HCT116 (cell line): Measurements from ENCODE around the gene NEK11. TPM values are rescaled to one million over a fixed set of nuclear protein-coding genes. Genes with fewer than 3 reads are reported as not detected.

Experiments
- ATAC-seq: fragments of 200-7000 bp; cut with Tn5 transposase; 2 replicates; pipeline ENCODE4 v1.9.1; 2020; ENCODE audit warnings: mild to moderate bottlenecking, moderate library complexity
- BruUV-seq: library from RNA; stranded (reverse); fragments of 400-500 nt; replicated peaks from 2 replicates; lab custom pipeline; 2021; lab: Mats Ljungman, UMichigan
- CTCF ChIA-PET: fragments of 300-600 bp; sonication (Branson Sonifier 250); formaldehyde crosslinking; loops from one replicate; lab custom pipeline; 2021; ENCODE audit warnings: antibody characterized with exemption; lab: Charles Lee
- POLR2A ChIA-PET: fragments of 300-600, 350-600 bp; sonication (Branson Sonifier 250); formaldehyde crosslinking; loops from one replicate; lab custom pipeline; 2021; ENCODE audit warnings: antibody characterized with exemption; lab: Charles Lee
- RAD21 ChIA-PET, 2 experiments: fragments of 300-600 bp; sonication (Branson Sonifier 250); formaldehyde crosslinking; loops; one replicate each; lab custom pipeline; 2023; ENCODE audit warnings: low total read pairs in 2 of 2; ENCODE audit not compliant: uncharacterized antibody in 2 of 2, unreplicated experiment in 2 of 2, low non-redundant PET in 1 of 2; lab: Charles Lee
- DNase-seq: peaks from one replicate; pipeline ENCODE4 v3.0.0-alpha.2; 2010; ENCODE audit warnings: low read depth, low spot score
- H2AFZ ChIP-seq: fragments of 200-600 bp; shearing (Covaris generic), sonication (generic); 2 replicates; pipeline ENCODE4 v1.6.1; 2017; ENCODE audit warnings: low read depth, mixed run types, mixed read lengths, antibody characterized with exemption, low read length; ENCODE audit not compliant: poor library complexity, severe bottlenecking
- H3K27ac ChIP-seq: 2 replicates; pipeline ENCODE4 v1.5.1; 2012; ENCODE audit warnings: low read depth, low read length
- H3K27me3 ChIP-seq: fragments of 200-600 bp; sonication (generic); 2 replicates; pipeline ENCODE4 v1.6.1; 2016; ENCODE audit warnings: mixed run types, low read length, mixed read lengths; ENCODE audit not compliant: insufficient read depth
- H3K36me3 ChIP-seq, 2 experiments: fragments of 200-500 bp in 1 of 2; fragments of 200-600 bp in 1 of 2; sonication (Bioruptor generic) in 1 of 2; sonication (generic) in 1 of 2; 2 replicates each; pipeline versions ENCODE4 v1.5.1 to v1.6.1; 2014 to 2016; ENCODE audit warnings: low read length in 2 of 2, inconsistent platforms in 1 of 2, mixed read lengths in 1 of 2, mixed run types in 1 of 2; ENCODE audit not compliant: insufficient read depth in 2 of 2, control insufficient read depth in 1 of 2
- H3K4me1 ChIP-seq, 2 experiments: fragments of 200-600 bp in 1 of 2; sonication (generic) in 1 of 2; 2 replicates each; pipeline versions ENCODE4 v1.5.1 to v1.6.1; 2012 to 2017; ENCODE audit warnings: low read length in 2 of 2, inconsistent platforms in 1 of 2, mild to moderate bottlenecking in 1 of 2, mixed read lengths in 1 of 2, mixed run types in 1 of 2, moderate library complexity in 1 of 2; ENCODE audit not compliant: insufficient read depth in 2 of 2, control insufficient read depth in 1 of 2
- H3K4me2 ChIP-seq: fragments of 200-600 bp; sonication (generic); 2 replicates; pipeline ENCODE4 v1.6.1; 2017; ENCODE audit warnings: mixed run types, low read length, mixed read lengths
- H3K4me3 ChIP-seq, 2 experiments: fragments of 200-600 bp in 1 of 2; sonication (generic) in 1 of 2; replicated peaks in 1 of 2; 2 replicates each; pipeline ENCODE4 v1.5.1; 2011 to 2016; ENCODE audit warnings: low read length in 2 of 2, control low read depth in 1 of 2, low read depth in 1 of 2, mild to moderate bottlenecking in 1 of 2, mixed read lengths in 1 of 2, mixed run types in 1 of 2
- H3K79me2 ChIP-seq: fragments of 200-600 bp; sonication (generic); 2 replicates; pipeline ENCODE4 v1.6.1; 2017; ENCODE audit warnings: mild to moderate bottlenecking, mixed run types, low read length, moderate library complexity, mixed read lengths; ENCODE audit not compliant: insufficient read depth
- H3K9ac ChIP-seq: fragments of 200-600 bp; sonication (generic); 2 replicates; pipeline ENCODE4 v1.6.1; 2016; ENCODE audit warnings: low read length, mixed read lengths
- H3K9me2 ChIP-seq: fragments of 200-600 bp; sonication (generic), shearing (Covaris generic); 2 replicates; pipeline ENCODE4 v1.6.1; 2017; ENCODE audit warnings: mixed run types, mild to moderate bottlenecking, moderate library complexity; ENCODE audit not compliant: insufficient read depth
- H3K9me3 ChIP-seq, 2 experiments: fragments of 200-500 bp in 1 of 2; fragments of 200-600 bp in 1 of 2; sonication (Bioruptor generic) in 1 of 2; sonication (generic) in 1 of 2; 2 replicates each; pipeline ENCODE4 v1.6.1; 2014 to 2017; ENCODE audit warnings: low read length in 2 of 2, mixed read lengths in 2 of 2, inconsistent platforms in 1 of 2, low read depth in 1 of 2, mild to moderate bottlenecking in 1 of 2, mixed run types in 1 of 2, moderate library complexity in 1 of 2; ENCODE audit not compliant: control insufficient read depth in 1 of 2, insufficient read depth in 1 of 2
- H4K20me1 ChIP-seq: fragments of 200-600 bp; sonication (generic), shearing (Covaris generic); 2 replicates; pipeline ENCODE4 v1.6.1; 2017; ENCODE audit warnings: mixed run types, mild to moderate bottlenecking, moderate library complexity; ENCODE audit not compliant: insufficient read depth
- ATF3 ChIP-seq: IDR thresholded peaks from 2 replicates; pipeline ENCODE4 v1.6.1; 2012
- EGR1 ChIP-seq: IDR thresholded peaks from 2 replicates; pipeline ENCODE4 v1.6.1; 2012; ENCODE audit warnings: low read depth
- EZH2phosphoT487 ChIP-seq: fragments of 200-600 bp; IDR thresholded peaks from 2 replicates; pipeline ENCODE4 v1.6.1; 2018; ENCODE audit warnings: antibody characterized with exemption, borderline replicate concordance
- JUND ChIP-seq: IDR thresholded peaks from 2 replicates; pipeline ENCODE4 v1.6.1; 2012
- POLR2A ChIP-seq: IDR thresholded peaks from 2 replicates; pipeline ENCODE4 v1.7.0; 2011; ENCODE audit warnings: borderline replicate concordance; ENCODE audit not compliant: insufficient read depth, insufficient read length; ENCODE audit errors: extremely low read depth
- POLR2AphosphoS5 ChIP-seq: IDR thresholded peaks from 2 replicates; pipeline ENCODE4 v1.6.1; 2011; ENCODE audit warnings: mild to moderate bottlenecking, low read depth, low read length, moderate library complexity
- REST ChIP-seq: IDR thresholded peaks from 2 replicates; pipeline ENCODE4 v1.6.1; 2012; ENCODE audit warnings: low read depth
- SRF ChIP-seq: IDR thresholded peaks from 2 replicates; pipeline ENCODE4 v1.6.1; 2012; ENCODE audit warnings: low read depth
- TCF7L2 ChIP-seq: IDR thresholded peaks from 2 replicates; pipeline ENCODE4 v1.7.0; 2011; ENCODE audit warnings: borderline replicate concordance, inconsistent platforms; ENCODE audit not compliant: insufficient read depth, insufficient read length; ENCODE audit errors: extremely low read depth
- ZBTB33 ChIP-seq: IDR thresholded peaks from 2 replicates; pipeline ENCODE4 v1.6.1; 2011; ENCODE audit warnings: mild to moderate bottlenecking, low read length, moderate library complexity; ENCODE audit not compliant: insufficient replicate concordance; ENCODE audit errors: extremely low read depth
- ZNF274 ChIP-seq: fragments of 200-500 bp; sonication (Bioruptor generic); IDR thresholded peaks from 2 replicates; pipeline ENCODE4 v1.6.1; 2014; ENCODE audit warnings: mild to moderate bottlenecking, low read depth, low read length, inconsistent platforms
- intact Hi-C: fragments of 100-400 bp; cut with micrococcal nuclease; formaldehyde crosslinking; loops from 2 replicates; pipeline ENCODE4 v1.10.0; 2022
- total RNA-seq: library from RNA; stranded (reverse); gene quantifications from one replicate; pipeline ENCODE4 v1.2.1, GENCODE V29; 2021; ENCODE audit not compliant: unreplicated experiment
- TF ChIP-seq, protein P1 (sequence below): IDR thresholded peaks from 2 replicates; pipeline ENCODE4 v1.6.1; 2012
- TF ChIP-seq, protein P2 (sequence below), 3 experiments: fragments of 200-600 bp in 1 of 3; sonication (generic) in 1 of 3; IDR thresholded peaks in 2 of 3; conservative IDR thresholded peaks in 1 of 3; 2 replicates each; pipeline ENCODE4 v1.5.1; 2012 to 2017; ENCODE audit warnings: low read depth in 2 of 3, low read length in 2 of 3, antibody characterized with exemption in 1 of 3, borderline replicate concordance in 1 of 3, control low read depth in 1 of 3, mild to moderate bottlenecking in 1 of 3, mixed read lengths in 1 of 3, mixed run types in 1 of 3, moderate library complexity in 1 of 3; ENCODE audit not compliant: insufficient read depth in 1 of 3

NEK11 gene
- total RNA-seq, 1 experiment from 2014 or later: 3.1 TPM

GRCh38 chr3:131077904-131078303 is 51.2 kb downstream of the NEK11 start:
- H3K36me3 ChIP-seq: no peaks in the 10 kb centered on the region
- no peaks in the 10 kb centered on the region for H3K4me1 ChIP-seq
- no peak overlapping the region for H3K4me2 ChIP-seq
- ChIA-PET POLR2A (no interaction called here), RAD21 (no interaction called here), CTCF (no interaction called here)
- H4K20me1 ChIP-seq: no peaks in the 10 kb centered on the region
- ATAC-seq (no peak), DNase-seq (no peak)
- no TSS peak for BruUV-seq
- H3K9me2 ChIP-seq: no peaks in the 10 kb centered on the region
- H3K27me3 ChIP-seq: no peaks in the 10 kb centered on the region
- no peaks in the 10 kb centered on the region for H3K79me2 ChIP-seq
- H2AFZ ChIP-seq: no peak overlapping the region
- TF ChIP-seq, protein P1, sequence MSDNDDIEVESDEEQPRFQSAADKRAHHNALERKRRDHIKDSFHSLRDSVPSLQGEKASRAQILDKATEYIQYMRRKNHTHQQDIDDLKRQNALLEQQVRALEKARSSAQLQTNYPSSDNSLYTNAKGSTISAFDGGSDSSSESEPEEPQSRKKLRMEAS: no peak
- TF ChIP-seq EZH2phosphoT487: no peak
- TF ChIP-seq POLR2AphosphoS5: no peak
- TF ChIP-seq JUND: no peak
- TF ChIP-seq EGR1: no peak
- TF ChIP-seq ZNF274: no peak
- no peak for TF ChIP-seq ZBTB33
- TF ChIP-seq REST: no peak
- TF ChIP-seq TCF7L2: no peak
- no peak for TF ChIP-seq ATF3
- no peak for TF ChIP-seq SRF
- TF ChIP-seq POLR2A: no peak
- TF ChIP-seq, protein P2, sequence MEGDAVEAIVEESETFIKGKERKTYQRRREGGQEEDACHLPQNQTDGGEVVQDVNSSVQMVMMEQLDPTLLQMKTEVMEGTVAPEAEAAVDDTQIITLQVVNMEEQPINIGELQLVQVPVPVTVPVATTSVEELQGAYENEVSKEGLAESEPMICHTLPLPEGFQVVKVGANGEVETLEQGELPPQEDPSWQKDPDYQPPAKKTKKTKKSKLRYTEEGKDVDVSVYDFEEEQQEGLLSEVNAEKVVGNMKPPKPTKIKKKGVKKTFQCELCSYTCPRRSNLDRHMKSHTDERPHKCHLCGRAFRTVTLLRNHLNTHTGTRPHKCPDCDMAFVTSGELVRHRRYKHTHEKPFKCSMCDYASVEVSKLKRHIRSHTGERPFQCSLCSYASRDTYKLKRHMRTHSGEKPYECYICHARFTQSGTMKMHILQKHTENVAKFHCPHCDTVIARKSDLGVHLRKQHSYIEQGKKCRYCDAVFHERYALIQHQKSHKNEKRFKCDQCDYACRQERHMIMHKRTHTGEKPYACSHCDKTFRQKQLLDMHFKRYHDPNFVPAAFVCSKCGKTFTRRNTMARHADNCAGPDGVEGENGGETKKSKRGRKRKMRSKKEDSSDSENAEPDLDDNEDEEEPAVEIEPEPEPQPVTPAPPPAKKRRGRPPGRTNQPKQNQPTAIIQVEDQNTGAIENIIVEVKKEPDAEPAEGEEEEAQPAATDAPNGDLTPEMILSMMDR (IDR thresholded peaks at IDR 0.05 in 2 of 3, conservative IDR thresholded peaks at IDR 0.05 in 1 of 3; ENCODE audit: borderline replicate concordance in 1 of 3, insufficient read depth in 1 of 3, low read depth in 2 of 3, low read length in 2 of 3): no peak
- no peak overlapping the region for H3K4me3 ChIP-seq
- H3K9ac ChIP-seq: no peak overlapping the region
- no peak overlapping the region for H3K27ac ChIP-seq
- no peaks in the 10 kb centered on the region for H3K9me3 ChIP-seq
- intact Hi-C loops: no loop called here
